ENCODE data around the gene ETFB.

ETFB gene

DNA sequence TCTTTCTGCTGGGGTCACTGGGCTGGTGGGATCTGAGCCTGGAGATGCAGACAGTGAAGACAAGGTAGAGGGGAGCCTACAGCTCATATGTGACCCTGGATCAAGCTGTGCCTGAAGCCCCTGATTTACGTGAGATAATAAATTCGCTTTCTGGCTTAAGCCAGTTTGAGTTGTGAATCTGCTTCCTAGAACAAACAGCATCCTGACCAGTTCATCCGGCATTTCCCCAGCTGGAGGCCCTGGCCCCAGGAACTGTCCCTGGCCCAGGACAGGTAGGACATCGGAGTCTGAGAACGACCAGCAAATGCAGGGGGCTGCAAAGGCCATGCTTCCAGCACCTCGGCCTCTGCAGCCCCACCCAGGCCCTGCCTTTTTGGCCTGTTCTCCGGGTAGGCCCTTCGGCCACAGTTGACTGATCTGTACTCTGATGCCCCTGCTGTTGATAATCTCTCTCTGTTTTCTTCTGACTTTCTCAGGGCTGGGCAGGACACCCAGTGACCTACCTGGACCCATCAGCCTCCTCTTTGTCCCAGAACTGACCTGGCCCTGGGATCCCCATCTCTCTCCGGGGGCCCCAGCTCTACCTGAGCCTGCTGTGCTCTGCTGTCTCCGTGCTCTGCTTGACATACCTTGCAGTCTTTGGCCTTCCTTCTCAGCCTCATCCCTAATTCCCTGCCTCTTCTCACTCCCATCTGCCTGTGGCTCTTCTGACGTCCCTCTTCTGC, 14.8 kb downstream of the ETFB start:
- DNase-seq (ENCODE audit: low read depth in 2 of 2) = no peak

DNA sequence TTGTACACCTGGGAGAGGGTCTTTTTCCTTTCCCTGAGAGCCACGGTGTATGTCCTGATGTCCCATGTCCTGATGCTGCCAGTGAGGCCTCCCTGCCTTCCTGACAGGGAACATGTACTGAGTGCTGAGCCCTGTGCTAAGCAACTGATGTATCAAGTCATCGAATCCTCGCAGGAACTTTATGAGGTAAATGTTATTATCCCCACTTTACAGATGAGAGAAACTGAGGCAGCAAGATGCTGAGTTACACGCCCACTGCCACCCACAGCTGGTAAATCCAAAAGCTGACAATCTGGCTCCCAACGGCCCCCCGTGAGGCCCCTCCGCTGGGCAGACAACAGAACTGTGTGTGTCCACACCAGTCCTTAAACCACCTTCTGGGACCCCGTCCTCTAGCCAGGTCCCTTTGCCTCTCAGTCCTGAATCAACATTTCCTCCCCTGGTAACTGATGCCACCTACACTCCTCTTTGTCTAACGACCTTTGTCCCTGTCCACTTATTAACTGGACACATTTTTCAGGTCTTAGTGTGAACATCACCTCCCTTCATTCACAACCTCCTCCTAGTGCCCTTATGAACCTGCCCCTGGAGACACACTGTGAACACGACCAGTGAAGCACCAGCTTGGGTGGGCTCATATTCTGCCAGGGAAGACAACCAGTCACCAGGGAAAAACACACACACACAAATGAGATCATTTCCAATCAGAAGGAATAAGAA, 18.8 kb downstream of the ETFB start:
- no peak for DNase-seq (ENCODE audit: low read depth in 2 of 2)

DNA sequence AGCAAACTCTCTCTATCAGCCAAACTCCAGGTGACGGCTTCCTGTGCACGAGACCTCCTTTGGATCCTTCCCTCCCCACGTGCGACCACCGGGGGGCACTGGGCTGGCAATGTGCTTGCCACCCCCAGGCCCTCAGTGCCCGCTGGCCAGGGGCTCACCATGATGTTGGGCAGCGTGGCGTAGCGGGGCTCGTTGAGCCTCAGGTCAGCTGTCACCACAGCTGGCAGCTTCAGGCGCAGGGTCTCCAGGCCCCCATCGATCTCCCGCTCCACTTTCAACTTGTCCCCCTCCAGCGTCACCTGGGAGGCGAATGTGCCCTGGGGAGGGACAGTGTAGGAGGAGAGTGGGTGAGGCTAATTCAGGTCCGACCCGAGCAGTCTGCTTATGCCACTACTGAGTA, 19.4 kb downstream of the ETFB start:
- no peak for DNase-seq (ENCODE audit: low read depth in 2 of 2)

DNA sequence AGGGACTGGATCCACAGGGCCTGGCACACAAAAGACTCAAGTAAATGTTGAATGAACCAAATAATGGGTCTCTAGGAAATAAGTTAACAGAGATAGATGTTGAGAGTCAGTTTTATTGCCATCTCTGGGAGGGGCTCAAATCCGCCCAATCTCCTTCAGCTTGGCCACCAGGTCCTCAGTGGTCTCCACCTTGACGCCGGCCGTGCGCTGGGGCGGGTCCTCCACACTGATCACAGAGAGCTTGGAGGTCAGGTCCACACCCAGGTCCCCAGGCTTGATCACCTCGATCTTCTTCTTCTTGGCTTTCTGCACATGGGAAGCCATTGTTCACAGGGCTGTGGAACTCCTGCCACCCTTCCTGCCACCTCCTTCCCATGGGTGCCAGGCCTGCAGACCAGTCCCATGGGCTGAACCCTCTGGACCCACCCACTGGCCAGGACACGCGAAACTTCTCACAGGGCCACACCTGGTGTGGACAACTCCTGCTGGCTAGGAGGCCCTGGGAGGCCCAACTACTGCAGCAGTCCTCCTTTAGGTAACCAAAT, 21.0 kb downstream of the ETFB start:
- no peak for DNase-seq (ENCODE audit: low read depth in 2 of 2)

DNA sequence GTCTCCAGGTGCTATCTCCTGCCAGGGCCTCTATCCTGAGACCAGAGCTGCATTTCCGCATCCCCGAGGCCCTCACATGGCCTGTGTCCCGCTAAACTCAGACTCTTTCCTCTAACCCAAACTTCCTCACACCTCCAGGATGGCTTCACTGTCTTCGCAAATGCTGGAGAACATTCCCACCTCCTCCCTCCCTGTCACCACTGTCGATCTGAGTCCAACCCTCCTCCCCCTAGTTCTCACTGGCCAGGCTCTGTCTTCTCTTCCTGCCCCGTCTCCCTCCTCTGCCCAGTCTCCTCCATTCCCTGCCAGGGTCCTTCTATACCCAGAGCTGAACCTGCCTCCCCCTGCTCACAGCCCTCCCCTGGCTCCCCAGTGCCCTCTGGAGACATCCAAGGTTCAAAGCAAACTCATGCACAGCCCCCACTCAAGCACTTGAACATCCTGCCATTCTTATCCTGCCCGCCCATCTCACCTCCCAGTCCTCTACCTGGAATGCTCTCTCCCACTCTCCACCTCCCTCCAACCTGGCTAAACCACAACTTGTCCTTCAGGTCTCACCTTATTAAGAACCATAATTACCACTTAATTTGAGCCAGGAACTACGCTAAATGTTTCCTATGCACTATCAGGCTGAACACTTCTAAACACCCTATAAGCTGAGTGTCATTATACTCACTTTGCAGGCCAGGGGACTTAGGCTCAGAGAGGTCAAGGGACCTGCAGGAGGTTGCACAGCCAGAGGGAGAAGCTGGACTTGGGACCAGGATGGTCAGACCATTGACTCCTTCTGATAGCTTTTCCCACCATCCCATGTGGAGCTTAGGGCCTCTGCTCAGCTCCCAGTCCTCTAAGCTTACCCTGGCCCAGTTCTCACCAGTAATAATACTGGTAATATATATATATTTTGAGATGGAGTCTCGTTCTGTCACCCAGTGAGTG, 23.3 kb downstream of the ETFB start:
- no peak for DNase-seq (ENCODE audit: low read depth in 2 of 2)

DNA sequence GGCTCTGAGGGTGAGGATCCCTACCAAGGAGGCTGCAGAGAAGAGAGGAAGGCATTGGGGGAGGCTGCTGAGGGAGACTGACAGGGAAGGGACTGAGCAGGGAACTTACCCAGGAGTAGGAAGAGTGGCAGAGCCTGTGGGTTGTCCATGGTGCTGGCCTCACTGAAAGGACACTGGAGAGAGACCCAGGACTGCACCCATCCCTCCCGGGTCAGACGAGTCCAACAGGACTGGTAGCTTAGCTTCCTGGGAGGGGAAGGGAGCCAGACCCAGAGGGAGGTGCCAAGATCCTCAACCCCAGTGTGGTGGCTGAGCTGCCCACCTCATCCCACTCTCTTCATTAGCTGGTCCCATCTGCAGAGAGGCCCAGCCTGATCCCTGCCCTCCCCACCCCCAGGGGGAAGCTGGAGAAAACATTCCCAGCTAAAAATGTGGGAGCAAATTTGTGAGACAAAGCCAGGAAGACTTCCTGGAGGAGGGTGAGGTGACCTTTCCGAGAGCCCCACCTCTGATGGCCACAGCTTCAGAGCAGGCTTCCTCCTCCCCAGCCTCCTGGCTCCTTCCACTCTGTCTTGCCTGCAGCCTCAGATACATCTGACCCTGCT, 24.1 kb downstream of the ETFB start, which contains the start of gene VSIG10L:
TSS of gene VSIG10L (minus strand) at position 164 of the 605 bp plus-strand sequence. CDS start at position 149, 15 bp downstream.
- DNase-seq (ENCODE audit: low read depth in 2 of 2) = no peak

DNA sequence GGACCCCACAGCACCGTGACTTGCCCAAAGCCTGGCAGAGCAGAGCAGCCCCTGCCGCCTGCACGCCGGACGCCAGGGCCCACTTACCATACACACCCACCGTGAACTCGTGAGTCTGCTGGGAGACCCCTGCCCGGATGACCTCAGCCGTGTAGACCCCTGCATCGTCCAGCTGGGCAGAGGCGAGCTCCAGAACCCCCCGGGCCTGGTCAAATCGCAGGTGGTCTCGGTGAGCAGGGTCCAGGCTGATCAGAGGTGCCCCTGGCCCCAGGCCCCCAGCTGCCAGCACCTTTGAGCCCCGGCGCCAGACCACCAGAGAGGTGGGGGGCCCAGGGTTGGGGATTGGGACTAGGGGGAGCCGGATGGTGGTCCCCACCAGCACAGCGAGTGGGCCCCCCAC, 25.1 kb downstream of the ETFB start:
- no peak for DNase-seq (ENCODE audit: low read depth in 2 of 2)

DNA sequence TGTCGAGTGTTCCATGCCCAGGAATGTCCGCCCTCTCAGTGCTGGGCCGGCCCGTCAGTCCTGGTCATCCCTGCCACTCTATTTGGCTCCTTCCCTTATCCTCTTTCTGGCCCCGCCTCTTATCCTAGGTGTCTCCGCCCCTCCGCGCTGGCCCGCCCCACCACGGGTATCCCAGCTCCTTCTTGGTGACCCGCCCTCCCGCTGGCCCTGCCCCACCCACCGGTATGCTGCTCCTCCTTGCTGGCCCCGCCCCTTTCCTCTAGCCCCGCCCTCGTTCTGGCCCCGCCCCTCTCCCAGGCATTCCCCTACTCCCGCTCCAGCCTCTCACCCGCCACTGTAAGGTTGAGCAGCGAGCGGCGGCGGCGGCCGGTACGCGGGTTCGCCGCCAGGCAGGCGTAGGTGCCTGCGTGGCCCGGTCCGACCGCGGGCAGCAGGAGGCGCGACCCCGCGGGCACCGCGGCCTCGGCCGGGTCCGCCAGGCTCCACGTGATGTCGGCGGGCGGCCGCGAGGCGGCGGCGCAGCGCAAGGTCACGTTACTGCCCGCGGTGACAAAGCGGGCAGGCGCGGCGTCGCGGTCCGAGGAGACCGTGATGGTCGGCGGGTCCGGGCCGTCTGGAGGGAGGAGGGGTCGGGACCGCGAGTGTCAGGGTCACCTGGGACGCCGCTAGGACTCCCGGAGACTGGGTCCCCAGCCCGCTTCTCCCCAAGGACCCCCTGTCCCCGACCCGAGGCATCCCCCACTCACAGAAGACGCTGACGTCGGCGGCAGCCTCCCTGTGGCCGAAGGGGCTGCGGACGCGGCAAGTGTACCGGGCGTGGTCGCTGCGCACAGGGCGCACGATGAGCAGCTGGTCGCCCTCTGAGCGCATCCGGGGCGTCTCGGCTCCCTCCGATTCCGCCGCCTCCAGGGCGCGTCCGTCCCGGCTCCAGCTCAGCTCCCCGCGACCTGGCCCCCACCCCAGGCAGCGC, 26.2 kb downstream of the ETFB start:
- peak; percentile 71 to 93 for DNase-seq (ENCODE audit: low read depth in 2 of 2)

DNA sequence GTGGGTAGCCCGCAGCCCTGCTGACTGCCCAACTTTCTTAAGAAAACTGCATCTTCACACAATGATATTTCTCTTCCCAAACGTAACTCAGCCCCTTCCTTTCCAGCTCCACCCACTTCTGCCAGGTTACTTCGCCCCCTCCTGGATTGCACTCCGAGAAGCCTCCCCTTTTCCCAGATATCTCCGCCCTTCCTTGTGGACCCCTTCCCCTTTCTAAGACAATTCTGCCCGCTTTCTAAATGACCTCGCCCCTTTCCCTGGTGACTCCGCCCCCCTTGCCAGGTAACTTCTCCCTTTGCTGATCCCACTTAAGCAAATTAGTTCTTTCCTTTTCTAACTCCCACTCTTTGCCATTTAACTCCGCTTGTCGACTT, 26.9 kb downstream of the ETFB start:
- no peak for DNase-seq (ENCODE audit: low read depth in 2 of 2)

DNA sequence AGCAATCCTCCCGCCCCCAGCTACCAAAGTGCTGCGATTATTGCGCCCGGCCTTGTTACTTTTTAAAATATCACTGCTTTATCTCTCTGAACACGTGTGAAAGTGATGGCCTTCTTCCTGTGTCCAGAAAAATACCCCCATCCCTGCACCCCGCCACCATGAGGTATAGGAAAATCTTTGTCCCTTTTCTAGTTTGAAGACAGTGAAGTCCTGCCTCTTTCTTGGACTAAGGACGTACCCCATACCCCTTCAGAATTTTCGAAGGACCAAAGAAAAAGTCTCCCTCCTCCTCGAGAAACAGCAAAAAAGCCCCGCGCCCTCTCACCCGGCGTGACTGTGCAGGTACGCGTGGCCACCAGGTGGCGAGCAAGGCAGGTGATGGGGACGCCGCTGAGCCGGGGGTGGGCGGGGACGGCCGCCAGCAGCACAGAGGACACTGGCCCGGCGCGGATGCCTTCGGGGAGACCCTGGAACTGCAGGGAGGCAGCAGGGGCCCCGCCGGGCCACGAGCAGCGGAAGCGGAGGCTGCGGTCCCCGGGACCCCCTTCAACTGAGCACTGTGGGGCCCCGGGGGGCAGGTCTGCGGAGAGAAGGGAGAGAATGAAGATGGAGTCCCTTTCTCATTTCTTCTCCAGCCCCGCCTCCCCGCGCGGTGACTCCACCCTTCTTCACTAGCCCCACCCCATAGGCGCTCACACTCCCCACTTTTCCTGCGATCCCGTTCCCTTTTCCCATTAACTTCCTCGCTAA, 27.4 kb downstream of the ETFB start:
- peak; percentile 48 to 76 for DNase-seq (ENCODE audit: low read depth in 2 of 2)

DNA sequence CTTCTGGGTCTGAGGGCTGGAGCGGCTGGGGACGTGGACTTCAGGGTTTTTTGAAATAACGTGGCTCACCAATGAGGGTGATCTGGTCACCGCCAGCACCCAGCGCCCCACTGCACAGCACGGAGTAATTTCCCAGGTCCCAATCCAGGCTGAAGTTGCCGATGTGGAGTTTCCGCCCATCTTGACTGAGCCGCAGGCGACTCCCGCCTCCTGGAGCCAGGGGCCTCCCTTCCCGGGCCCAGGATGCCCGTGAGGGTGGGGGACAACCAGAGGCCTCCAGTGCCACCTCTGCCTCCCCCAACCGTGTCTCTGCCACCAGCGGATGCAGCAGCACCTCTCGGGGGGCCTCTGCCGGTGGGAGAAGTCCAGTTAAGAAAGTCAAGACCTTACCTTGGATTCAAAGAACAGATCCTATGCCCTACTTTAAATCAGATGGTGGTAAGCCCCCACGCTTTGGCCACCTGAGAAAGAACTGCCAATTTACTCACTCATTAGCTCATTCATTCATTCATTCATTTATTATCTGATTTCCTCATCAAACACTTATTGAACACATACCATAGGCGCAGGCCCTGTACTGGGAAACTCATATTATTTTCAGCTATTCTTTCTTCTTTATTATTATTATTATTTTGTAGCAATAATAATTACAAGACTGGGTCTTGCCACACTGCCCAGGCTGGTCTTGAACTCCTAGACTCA, 28.2 kb downstream of the ETFB start:
- no peak for DNase-seq (ENCODE audit: low read depth in 2 of 2)

DNA sequence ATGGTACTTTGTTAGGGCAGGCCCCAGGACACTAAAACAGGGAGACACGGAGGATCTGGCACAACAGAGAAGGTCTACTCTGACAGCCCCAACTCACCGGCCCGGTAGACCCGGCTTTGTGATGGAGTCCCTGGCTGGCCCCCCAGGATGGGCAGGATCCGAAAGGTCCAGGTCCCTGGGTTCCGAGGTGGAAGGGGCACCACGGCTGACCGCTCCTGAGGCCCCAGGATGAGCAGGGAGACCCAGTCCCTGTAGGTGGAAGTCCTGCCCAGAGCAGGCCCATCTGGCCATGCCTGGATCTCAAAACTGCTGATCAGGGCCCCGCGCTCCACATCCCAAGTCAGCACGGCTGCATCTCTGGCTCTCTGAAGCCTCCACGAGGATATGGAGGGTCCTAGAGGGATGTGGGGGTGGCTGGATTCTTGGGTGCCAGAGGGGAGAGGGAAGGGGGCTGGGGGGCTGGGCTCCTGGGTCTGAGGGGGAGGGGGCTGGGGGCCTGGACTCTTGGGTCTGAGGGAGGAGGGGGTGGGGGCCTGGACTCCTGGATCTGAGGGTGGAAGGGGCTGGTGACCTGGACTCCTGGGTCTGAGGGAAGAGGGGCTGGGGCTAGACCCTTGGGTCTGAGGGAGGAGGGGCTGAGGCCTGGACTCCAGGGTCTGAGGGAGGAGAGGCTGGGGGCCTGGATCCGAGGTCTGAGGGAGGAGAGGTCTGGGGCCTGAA, 28.9 kb downstream of the ETFB start:
- no peak for DNase-seq (ENCODE audit: low read depth in 2 of 2)

DNA sequence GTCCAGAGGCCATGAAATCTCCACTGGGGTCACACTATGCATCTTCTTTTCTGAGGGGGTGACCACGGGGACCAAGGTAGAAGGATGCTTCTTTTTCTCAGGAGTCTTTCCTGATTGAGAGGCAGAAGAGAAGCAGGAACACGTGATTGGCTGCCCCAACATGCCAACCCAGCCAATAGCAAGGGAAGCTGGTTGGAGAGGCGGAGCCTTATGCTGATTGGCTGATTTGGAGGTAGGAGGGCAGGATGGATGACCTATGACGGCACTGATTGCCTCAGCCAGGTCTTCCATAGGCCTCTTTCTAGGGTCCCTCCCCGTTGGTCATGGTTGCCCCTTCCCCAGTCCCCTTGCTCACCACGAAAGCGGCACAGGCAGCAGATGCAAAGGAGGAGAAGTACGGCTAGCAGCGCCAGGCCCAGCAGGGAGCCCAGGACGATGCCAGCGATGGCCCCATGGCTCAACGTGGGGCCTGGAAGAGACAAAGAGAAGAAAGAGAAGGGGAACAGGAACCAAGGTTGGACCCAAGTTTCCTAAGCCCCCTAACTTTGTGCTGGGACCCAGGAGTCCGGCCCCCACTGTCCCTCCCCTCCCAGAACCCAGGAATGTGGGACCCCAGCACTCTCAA, 32.2 kb downstream of the ETFB start:
- DNase-seq (ENCODE audit: low read depth in 2 of 2) = no peak

DNA sequence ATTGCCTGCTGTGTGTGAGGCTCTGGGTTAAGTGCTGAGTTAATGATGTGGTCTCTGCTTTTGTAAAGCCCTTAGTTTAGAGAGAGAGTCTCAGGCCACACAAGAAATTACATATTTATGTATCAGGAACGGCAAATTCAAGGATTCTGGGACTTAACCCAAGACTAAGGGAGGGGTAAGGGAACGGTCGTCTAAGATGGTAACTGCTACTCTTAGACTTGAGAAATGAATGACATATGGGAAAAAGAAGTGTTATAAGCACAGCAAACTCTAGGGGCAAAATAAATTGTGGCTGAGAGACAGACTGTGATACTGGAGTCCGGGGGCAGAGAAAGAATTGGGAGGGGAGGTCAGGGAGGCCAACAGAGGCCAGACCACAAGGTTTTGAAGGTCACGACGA, 34.5 kb downstream of the ETFB start:
- no peak for DNase-seq (ENCODE audit: low read depth in 2 of 2)

DNA sequence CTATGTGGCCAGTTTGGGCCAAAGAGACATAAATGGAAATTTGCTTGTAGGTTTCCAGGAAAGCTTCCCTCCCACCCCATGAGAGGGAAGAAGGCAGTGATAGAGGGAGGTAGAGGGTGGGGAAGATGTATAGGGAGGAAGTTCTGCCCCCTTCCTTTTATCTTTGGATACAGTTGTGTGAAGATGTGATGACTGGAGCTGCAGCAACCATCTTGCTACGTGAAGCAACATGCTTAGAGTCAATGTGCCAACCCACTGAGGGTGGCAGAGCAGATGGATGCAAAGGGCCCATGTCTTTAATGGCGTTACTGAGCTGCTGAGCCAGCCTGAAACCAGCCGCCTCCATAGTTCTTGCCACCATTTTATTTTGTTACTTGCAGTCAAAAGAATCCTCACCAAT, 35.0 kb downstream of the ETFB start:
- DNase-seq (ENCODE audit: low read depth in 2 of 2) = no peak

DNA sequence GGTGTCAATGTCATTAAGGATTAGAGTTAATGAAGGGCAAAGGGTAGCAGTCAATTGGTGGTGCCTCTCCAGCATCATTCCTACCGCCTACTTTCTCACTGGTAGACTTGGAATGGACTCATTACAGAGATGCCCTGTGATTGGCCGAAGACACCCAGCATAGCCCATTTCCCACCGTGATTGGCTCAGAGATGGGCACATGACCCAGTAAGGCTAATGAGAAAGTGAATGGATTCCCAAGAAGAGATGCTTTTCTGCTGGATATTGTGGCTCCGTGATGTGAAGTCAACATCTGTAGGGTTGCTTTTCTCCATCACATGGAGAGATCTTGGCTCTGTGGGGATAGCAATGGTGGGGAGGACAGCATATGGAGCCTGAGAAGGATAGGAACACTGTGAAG, 35.8 kb downstream of the ETFB start:
- no peak for DNase-seq (ENCODE audit: low read depth in 2 of 2)

DNA sequence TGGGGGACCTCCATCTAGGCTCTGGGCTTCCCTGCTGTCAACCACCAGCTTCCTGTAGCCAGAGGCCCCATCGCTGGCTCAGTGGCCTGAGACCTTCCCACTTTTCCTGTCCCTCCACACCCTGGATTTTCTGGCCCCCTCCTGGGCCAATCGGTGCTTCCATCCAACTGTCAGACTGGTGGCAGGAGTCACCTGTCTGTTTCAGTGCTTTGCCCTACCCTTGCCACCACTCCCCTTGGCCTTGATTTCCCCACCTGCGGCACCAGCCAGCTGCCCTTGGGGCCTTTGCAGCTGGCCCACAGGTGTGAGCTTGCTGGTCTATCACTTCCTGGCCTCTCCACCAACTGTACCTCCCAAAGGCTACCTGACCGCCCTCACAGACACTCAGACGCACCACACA, 36.8 kb downstream of the ETFB start:
- DNase-seq (ENCODE audit: low read depth in 2 of 2) = no peak
